ENCODE results near the gene DERL3. TPM values are rescaled to one million over a fixed set of nuclear protein-coding genes. Genes with fewer than 3 reads are reported as not detected.

Gene DERL3
- polyA plus RNA-seq, 1 donor = 0.66 TPM

DNA sequence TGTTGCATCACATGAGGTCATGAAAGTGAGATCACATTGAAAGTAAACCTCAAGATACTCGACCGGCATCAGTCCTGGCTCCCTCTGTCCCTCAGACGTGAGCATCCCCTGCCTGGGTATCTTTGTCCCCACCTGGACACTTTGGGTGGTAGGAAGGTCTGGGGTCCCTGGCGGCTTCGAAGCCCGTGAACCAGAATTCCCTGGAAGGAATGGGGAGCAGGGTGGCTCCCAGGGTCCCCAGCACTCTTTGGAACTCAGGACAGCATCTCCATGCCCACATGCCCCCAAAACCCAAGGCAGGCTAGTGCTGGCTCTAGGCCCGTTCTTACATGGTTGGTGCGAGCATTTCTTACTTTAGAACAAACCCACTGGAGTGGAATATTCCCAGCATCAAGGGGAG lies 7.5 kb downstream of the DERL3 start:
- no peak for DNase-seq (ENCODE audit: low read depth)

GRCh38 chr22:23829845-23830372 lies 8.9 kb downstream of the DERL3 start:
- peak; percentile 78 for DNase-seq (ENCODE audit: low read depth)

DNA sequence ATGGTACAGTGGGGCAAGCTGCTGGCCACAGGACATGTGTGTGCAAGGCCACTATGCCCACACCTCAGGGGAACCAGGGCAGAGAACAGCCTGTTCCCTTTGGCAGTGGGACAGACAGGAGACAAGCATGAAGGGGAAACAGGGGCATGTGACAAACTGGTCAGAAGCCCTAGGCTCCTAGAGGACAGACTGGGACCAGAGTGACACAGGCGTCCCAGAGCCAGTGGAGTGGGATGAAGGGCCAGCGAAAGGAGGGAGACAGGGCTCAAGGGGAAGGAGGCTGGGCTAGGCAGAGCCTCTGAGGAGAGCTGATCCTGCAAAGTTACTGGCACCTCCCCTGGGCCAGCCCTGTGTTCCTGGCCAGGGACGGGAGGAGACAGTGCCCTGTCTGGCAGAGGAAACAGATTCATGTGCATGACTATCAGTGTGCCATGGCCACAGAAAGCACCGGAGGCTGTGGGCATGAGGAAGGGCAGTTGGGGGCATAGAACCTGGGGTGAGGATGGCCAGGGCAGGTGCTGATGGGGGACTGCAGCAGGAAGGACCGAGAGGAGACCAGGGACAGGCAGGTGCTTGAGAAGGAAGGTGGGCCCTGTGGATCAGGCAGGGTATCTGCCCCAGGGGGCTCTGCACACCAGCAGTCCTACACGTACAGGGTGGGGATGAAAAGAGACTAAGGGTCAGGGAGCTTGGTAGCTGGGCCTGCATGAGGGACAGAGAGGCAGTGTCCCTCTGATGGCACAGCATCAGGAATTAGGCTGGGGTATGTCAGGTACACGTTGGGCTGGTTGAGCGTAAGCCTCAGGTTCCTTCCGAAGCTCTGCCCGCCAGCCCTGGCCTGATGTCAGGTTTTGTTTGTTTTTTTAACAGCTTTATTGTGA lies 9.8 kb downstream of the DERL3 start:
- DNase-seq (ENCODE audit: low read depth) = no peak

- DNase-seq (ENCODE audit: low read depth) = no peak
These were observed 11.3 kb downstream of the DERL3 start for GRCh38 chr22:23827351-23827995.

GRCh38 chr22:23826510-23827350 lies 12.1 kb downstream of the DERL3 start:
- no peak for DNase-seq (ENCODE audit: low read depth)

DNA sequence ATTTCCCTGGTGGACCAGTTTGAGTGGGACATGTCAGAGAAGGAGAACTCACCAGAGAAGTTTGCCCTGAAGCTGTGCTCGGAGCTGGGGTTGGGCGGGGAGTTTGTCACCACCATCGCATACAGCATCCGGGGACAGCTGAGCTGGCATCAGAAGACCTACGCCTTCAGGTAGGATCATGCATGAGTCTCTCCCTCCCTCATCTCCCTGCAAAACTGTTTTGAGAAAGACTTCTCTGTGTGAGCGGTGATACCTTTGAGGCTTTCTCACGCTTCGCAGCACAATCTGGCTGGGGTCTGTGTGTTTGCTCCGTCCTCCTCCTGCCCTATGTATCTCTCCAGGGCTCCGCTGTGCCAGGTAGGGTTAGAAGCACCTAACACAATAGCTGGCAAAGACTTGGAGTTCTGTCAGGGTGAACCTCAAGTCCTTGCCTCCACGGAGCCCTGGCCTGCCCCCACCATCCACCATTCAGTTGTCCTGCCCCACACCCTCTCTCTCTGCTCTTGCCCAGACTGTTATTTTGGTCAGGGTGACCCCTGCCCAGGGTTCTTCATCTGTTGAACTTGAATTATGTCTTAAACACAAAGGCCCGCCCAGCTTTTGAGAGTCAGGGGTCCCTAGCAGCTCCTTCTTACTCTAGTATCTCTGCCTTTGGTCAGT lies 13.4 kb downstream of the DERL3 start:
- no peak for DNase-seq (ENCODE audit: low read depth)

GRCh38 chr22:23824476-23825245 lies 14.1 kb downstream of the DERL3 start:
- DNase-seq (ENCODE audit: low read depth) = no peak

GRCh38 chr22:23823331-23823791 lies 15.4 kb downstream of the DERL3 start:
- DNase-seq (ENCODE audit: low read depth) = no peak

DNA sequence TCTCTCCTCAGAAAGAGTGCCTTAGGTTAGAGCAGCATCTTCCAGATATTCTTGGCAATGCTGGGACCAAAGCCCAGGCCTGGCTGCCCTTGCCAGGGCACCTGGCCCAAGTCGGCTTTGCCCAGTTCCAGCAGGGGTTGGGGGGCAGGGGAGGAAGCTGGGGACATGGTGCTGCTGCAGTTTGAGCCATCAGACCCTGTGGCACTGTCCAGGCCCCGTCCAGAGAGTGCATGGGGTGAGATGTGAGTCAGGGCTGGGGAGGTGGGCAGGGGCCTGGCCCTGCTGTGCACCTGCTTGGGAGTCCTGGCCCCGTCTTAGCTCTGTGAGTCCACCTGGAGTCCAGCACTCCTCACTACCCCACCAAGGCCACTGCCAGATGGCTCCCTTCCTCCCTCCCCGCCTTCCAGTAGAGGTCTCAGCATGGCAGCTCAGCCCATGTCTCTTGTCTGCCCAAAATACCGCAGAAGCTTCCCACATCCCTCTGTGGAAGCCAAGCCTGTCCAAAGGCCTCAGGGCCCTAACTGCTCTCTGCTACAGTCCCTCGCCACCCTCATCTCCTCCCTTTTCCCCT lies 16.6 kb downstream of the DERL3 start:
- DNase-seq (ENCODE audit: low read depth) = no peak

DNA sequence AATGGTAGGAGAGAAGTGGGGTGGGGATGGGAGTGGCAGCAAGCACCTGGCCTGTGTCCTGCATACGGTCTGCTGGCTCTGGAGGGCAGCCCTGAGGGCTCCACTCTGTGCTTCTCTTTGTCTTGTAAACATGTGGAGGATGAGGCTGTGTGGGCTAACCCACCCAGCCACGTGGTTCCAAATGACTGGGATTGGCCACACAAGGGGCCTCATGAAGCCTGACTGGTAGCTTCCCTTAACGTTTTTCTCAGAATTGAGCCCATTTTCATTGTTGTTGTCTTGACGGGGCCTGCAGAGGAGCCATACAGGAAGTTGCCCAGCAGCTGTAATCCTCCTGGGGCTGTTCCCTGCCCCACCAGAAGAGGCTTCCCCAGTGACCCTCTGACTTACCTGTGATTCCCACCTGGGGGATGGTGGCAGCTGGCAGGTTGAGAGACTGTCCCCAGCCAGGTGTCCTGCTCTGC lies 18.0 kb downstream of the DERL3 start:
- no peak for DNase-seq (ENCODE audit: low read depth)

- DNase-seq (ENCODE audit: low read depth) = no peak
These were observed 20.3 kb downstream of the DERL3 start for GRCh38 chr22:23818541-23818940.

DNA sequence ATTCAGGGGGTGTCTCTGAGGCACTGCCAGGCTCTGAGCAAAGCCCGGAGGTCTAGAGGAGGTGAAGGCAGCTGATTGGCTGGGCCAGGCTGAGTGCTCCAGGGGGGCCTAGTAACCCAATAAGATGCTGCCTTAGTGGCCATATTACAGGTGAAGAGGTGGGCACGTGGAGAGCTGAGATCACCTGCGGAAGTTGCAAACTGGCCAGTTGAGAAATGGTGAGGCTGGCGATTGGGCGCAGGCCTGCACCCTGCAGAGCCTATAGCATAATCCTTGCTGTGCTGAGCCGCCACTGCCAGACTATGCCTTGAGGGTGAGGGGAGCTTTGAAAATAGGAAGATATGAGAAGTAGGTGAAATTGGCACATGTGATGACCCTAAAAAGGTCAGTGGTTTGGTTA lies 21.7 kb downstream of the DERL3 start:
- DNase-seq (ENCODE audit: low read depth) = no peak

- no peak for DNase-seq (ENCODE audit: low read depth)
These were observed 22.4 kb downstream of the DERL3 start for GRCh38 chr22:23816156-23816976.

GRCh38 chr22:23815541-23816155 lies 23.2 kb downstream of the DERL3 start:
- DNase-seq (ENCODE audit: low read depth) = no peak

- DNase-seq (ENCODE audit: low read depth) = no peak
These were observed 26.4 kb downstream of the DERL3 start for GRCh38 chr22:23812378-23812777.

DNA sequence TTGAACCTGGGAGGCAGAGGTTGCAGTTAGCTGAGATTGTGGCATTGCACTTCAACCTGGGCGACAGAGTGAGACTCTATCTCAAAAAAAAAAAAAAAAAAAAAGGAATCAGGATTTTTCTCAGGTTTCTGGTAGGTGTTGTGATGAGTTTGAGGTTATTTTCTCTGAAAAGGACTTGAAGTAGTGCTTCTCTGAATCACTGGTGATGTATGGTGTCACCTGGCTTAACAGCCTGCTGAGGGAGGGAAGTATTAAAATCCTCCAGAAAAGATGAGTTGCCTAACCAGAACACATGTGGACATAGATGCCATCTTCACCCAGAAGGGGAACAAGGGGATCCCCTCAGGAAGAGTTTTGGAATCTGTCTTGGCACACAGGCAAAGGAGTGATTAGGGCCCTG lies 32.0 kb downstream of the DERL3 start:
- DNase-seq (ENCODE audit: low read depth) = no peak

DNA sequence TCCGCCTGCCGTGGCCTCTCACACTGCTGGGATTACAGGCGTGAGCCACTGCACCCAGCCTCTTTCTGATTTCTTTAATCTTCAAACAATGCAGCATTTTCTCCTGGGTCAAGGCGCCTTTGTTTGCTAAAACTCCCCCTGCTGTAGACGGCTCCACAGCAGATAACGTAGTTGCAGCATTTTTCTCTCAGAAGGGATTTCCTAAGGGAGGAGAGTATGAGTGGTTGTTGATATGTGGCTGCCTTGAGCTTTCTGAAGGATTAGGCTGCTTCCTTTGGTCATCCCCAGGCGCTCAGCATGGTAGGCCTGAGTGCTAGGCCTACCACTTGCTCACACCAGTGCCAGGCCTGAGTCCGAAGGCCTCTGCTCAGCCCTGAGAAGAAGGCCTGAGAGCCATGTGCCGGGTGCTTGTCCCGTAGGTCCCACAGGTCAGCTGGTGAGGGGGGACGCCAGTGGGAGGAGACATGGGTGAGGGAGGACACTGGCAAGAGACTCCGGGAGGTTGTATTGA lies 34.0 kb downstream of the DERL3 start:
- DNase-seq (ENCODE audit: low read depth) = no peak

GRCh38 chr22:23803001-23803819 lies 35.6 kb downstream of the DERL3 start:
- DNase-seq (ENCODE audit: low read depth) = no peak
